GM23338 (cell line): ENCODE results near the gene ARHGEF39. TPM values are rescaled to one million over a fixed set of nuclear protein-coding genes. Genes with fewer than 3 reads are reported as not detected.

Source experiments
- ATAC-seq: fragments of 200-7000 bp; cut with Tn5 transposase; 3 replicates; pipeline ENCODE4 v1.9.1; 2020
- DNase-seq: peaks from one replicate; pipeline ENCODE4 v3.0.0-alpha.2; 2015; ENCODE audit warnings: low spot score
- H2AFZ ChIP-seq: fragments of 200-600 bp; sonication (generic); 2 replicates; pipeline ENCODE4 v1.8.0; 2016; ENCODE audit warnings: antibody characterized with exemption, mild to moderate bottlenecking, moderate library complexity
- H3F3A ChIP-seq: fragments of 200-600 bp; sonication (generic); replicated peaks from 2 replicates; pipeline ENCODE4 v1.8.0; 2017; ENCODE audit warnings: antibody characterized with exemption, mixed run types, low read depth
- H3K27ac ChIP-seq: fragments of 200-600 bp; sonication (generic); 2 replicates; pipeline ENCODE4 v1.6.1; 2016; ENCODE audit warnings: low read depth
- H3K27me3 ChIP-seq: fragments of 200-600 bp; sonication (generic); 2 replicates; pipeline ENCODE4 v1.8.0; 2016; ENCODE audit warnings: mild to moderate bottlenecking, mixed run types, moderate library complexity; ENCODE audit not compliant: insufficient read depth
- H3K36me3 ChIP-seq: fragments of 200-600 bp; sonication (generic); 2 replicates; pipeline ENCODE4 v1.8.0; 2016; ENCODE audit warnings: mild to moderate bottlenecking; ENCODE audit not compliant: insufficient read depth
- H3K4me1 ChIP-seq: fragments of 200-600 bp; sonication (generic); 2 replicates; pipeline ENCODE4 v1.8.0; 2016; ENCODE audit warnings: mild to moderate bottlenecking, moderate library complexity; ENCODE audit not compliant: insufficient read depth
- H3K4me2 ChIP-seq: fragments of 200-600 bp; sonication (generic); 2 replicates; pipeline ENCODE4 v1.7.1; 2017; ENCODE audit warnings: mixed run types
- H3K4me3 ChIP-seq: fragments of 200-600 bp; sonication (generic); 2 replicates; pipeline ENCODE4 v1.6.1; 2016; ENCODE audit warnings: mixed run types
- H3K79me2 ChIP-seq: fragments of 200-600 bp; sonication (generic); replicated peaks from 2 replicates; pipeline ENCODE4 v1.8.0; 2017; ENCODE audit warnings: mild to moderate bottlenecking; ENCODE audit not compliant: insufficient read depth
- H3K9me2 ChIP-seq: fragments of 200-600 bp; sonication (generic); 2 replicates; pipeline ENCODE4 v1.8.0; 2017; ENCODE audit not compliant: insufficient read depth
- H4K20me1 ChIP-seq: fragments of 200-600 bp; sonication (generic); replicated peaks from 2 replicates; pipeline ENCODE4 v1.8.0; 2017; ENCODE audit warnings: mild to moderate bottlenecking; ENCODE audit not compliant: insufficient read depth
- H3K27ac Mint-ChIP-seq: 2 replicates; pipeline ENCODE4 v1.8.0; 2020; ENCODE audit warnings: inconsistent platforms, mild to moderate bottlenecking, moderate library complexity, mixed read lengths
- H3K27me3 Mint-ChIP-seq: 3 replicates; pipeline ENCODE4 v1.8.0; 2022; ENCODE audit warnings: low read depth, mild to moderate bottlenecking, moderate library complexity, mixed read lengths, inconsistent platforms; ENCODE audit not compliant: insufficient read depth, poor library complexity
- H3K36me3 Mint-ChIP-seq: 3 replicates; pipeline ENCODE4 v1.8.0; 2021; ENCODE audit warnings: low read depth, mild to moderate bottlenecking, inconsistent platforms, moderate library complexity, mixed read lengths
- H3K4me1 Mint-ChIP-seq: 3 replicates; pipeline ENCODE4 v1.8.0; 2020; ENCODE audit warnings: mild to moderate bottlenecking, inconsistent platforms, mixed read lengths
- H3K4me3 Mint-ChIP-seq: 3 replicates; pipeline ENCODE4 v1.8.0; 2021; ENCODE audit warnings: moderate library complexity, mild to moderate bottlenecking, inconsistent platforms, mixed read lengths
- H3K9me3 Mint-ChIP-seq: 3 replicates; pipeline ENCODE4 v1.8.0; 2020; ENCODE audit warnings: moderate library complexity, mild to moderate bottlenecking, inconsistent platforms, mixed read lengths
- EZH2phosphoT487 ChIP-seq: fragments of 200-600 bp; sonication (generic); IDR thresholded peaks from one replicate; pipeline ENCODE4 v1.8.1; 2018; ENCODE audit warnings: antibody characterized with exemption; ENCODE audit not compliant: unreplicated experiment
- JUNB ChIP-seq: IDR thresholded peaks from one replicate; pipeline ENCODE4 v1.6.1; 2016; ENCODE audit warnings: antibody characterized with exemption; ENCODE audit not compliant: unreplicated experiment
- NANOG ChIP-seq: IDR thresholded peaks from 2 replicates; pipeline ENCODE4 v1.6.1; 2016; ENCODE audit warnings: antibody characterized with exemption, borderline replicate concordance
- POLR2AphosphoS5 ChIP-seq: IDR thresholded peaks from 2 replicates; pipeline ENCODE4 v1.6.1; 2016; ENCODE audit warnings: antibody characterized with exemption, low read depth
- polyA plus RNA-seq: library from polyadenylated mRNA; unstranded; fragments of >200 nt; fragmentation: Nextera tagmentation; extraction: Ambion mirVana; gene quantifications from 2 replicates; pipeline ENCODE4 v1.2.1, GENCODE V29; 2016
- total RNA-seq: library from RNA; depleted of rRNA; stranded (reverse); fragments of >200 nt; shearing (Covaris generic); gene quantifications from 2 replicates; pipeline ENCODE4 v1.2.3, GENCODE V29; 2014
- TF ChIP-seq, protein P1 (sequence below): IDR thresholded peaks from 2 replicates; pipeline ENCODE4 v1.6.1; 2016; ENCODE audit warnings: antibody characterized with exemption
- TF ChIP-seq, protein P2 (sequence below): IDR thresholded peaks from one replicate; pipeline ENCODE4 v1.6.1; 2018; ENCODE audit warnings: antibody characterized with exemption; ENCODE audit not compliant: unreplicated experiment
- TF ChIP-seq, protein P3 (sequence below): fragments of 250-450 bp; sonication (Bioruptor Pico); IDR thresholded peaks from 2 replicates; pipeline ENCODE4 v1.5.0; 2020; ENCODE audit warnings: mild to moderate bottlenecking, moderate library complexity

ARHGEF39 gene
- total and polyA plus RNA-seq, 2 experiments from 2014 or later, result 16.8 to 31.0 TPM

DNA sequence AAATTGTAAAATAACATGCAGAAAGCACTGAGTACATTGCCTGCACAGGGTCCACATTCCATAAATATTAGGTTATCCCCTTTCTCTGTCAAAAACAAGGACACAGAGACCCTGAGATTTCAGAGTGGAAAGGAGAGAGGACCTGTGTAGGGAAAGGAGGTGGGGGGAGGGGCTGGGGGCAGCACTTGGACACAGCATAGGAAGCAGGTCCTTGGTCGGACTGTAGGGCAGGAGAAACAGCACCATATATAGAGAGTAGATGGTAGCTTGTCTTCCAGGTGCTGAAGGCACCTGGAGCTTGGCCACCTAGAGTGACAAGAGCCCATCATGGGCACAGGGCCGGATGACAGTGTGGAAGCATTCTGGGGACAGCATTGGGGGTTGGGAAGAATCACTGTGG lies 22.3 kb upstream of the ARHGEF39 start:
- H3K4me1 ChIP-seq, result peaks cover 17% of the 10 kb centered on the region; the same call in 1 of the 2 replicates
- peaks cover 65% of the 10 kb centered on the region for H3K36me3 Mint-ChIP-seq
- H3K36me3 ChIP-seq, result peaks cover 26% of the 10 kb centered on the region
- H3K4me1 Mint-ChIP-seq, result peaks cover 33% of the 10 kb centered on the region
- no peaks in the 10 kb centered on the region for H3K27me3 ChIP-seq
- no peak overlapping the region; the same call in 1 of the 2 replicates for H3K4me2 ChIP-seq
- no peak overlapping the region for H2AFZ ChIP-seq
- H3K79me2 ChIP-seq, result peaks cover 22% of the 10 kb centered on the region
- H3K27ac ChIP-seq, result no peak overlapping the region
- no peak for DNase-seq
- no peak for ATAC-seq
- no peaks in the 10 kb centered on the region; the same call in 1 of the 3 replicates for H3K9me3 Mint-ChIP-seq
- peaks cover 3% of the 10 kb centered on the region for H3K27me3 Mint-ChIP-seq
- TF ChIP-seq, protein P1, sequence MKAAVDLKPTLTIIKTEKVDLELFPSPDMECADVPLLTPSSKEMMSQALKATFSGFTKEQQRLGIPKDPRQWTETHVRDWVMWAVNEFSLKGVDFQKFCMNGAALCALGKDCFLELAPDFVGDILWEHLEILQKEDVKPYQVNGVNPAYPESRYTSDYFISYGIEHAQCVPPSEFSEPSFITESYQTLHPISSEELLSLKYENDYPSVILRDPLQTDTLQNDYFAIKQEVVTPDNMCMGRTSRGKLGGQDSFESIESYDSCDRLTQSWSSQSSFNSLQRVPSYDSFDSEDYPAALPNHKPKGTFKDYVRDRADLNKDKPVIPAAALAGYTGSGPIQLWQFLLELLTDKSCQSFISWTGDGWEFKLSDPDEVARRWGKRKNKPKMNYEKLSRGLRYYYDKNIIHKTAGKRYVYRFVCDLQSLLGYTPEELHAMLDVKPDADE, result no peak
- TF ChIP-seq, protein P2, sequence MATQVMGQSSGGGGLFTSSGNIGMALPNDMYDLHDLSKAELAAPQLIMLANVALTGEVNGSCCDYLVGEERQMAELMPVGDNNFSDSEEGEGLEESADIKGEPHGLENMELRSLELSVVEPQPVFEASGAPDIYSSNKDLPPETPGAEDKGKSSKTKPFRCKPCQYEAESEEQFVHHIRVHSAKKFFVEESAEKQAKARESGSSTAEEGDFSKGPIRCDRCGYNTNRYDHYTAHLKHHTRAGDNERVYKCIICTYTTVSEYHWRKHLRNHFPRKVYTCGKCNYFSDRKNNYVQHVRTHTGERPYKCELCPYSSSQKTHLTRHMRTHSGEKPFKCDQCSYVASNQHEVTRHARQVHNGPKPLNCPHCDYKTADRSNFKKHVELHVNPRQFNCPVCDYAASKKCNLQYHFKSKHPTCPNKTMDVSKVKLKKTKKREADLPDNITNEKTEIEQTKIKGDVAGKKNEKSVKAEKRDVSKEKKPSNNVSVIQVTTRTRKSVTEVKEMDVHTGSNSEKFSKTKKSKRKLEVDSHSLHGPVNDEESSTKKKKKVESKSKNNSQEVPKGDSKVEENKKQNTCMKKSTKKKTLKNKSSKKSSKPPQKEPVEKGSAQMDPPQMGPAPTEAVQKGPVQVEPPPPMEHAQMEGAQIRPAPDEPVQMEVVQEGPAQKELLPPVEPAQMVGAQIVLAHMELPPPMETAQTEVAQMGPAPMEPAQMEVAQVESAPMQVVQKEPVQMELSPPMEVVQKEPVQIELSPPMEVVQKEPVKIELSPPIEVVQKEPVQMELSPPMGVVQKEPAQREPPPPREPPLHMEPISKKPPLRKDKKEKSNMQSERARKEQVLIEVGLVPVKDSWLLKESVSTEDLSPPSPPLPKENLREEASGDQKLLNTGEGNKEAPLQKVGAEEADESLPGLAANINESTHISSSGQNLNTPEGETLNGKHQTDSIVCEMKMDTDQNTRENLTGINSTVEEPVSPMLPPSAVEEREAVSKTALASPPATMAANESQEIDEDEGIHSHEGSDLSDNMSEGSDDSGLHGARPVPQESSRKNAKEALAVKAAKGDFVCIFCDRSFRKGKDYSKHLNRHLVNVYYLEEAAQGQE, result no peak
- no peak for TF ChIP-seq NANOG
- no peak for TF ChIP-seq POLR2AphosphoS5
- no peak for TF ChIP-seq EZH2phosphoT487
- H3K4me3 ChIP-seq, result no peak overlapping the region
- peaks cover 10% of the 10 kb centered on the region; the same call in 1 of the 2 replicates for H3F3A ChIP-seq
- H3K27ac Mint-ChIP-seq, result no peak overlapping the region; the same call in 1 of the 2 replicates
- peaks cover 6% of the 10 kb centered on the region; the same call in 1 of the 2 replicates for H4K20me1 ChIP-seq
- H3K4me3 Mint-ChIP-seq, result peak overlapping the region; percentile 38
- H3K9me2 ChIP-seq, result no peaks in the 10 kb centered on the region

DNA sequence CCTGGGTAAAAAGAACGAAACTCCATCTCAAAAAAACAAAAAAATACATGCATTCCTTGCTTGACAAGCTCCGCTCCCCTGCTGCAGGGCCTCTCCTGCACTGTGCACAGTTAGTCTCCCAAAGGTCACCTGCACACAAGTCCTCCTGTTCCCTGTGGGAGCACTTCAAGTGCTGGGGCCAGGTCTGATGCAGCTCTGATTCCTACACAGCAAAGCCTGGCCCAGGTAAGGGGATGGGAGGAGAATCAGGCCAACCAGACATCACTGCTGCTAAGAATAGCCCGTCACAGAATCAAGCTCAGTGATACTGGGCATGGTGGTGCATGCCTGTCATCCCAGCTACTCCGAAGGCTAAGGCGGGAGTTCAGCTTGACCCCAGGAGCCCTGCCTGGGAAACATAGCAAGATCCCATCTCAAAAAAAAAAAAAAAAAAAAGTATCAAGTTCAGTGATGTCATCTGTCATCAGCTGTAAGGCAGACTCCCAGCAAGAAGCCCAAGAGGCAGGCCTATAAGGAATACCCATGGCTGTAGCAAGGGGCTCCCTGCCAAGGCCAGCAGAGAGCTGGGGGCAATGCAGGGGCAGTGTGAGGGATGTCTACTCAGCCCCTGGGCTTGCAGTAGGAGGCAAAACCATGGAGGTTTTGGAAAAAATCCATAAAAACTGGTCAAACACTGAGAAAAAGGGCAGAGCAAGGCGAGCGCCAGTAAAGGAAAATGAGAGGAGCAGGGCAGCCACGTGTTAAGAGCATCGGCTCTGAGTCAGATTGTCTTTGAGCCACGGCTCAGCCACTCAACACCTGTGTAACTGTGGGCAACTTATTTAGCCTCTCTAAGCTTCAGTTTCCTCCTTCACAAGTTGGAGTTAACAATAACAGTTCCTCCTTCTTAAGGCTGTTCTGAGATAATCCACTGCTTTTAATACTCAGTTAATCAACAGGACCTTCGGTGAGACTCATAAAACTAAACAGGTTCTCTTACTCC lies 21.5 kb upstream of the ARHGEF39 start:
- H4K20me1 ChIP-seq, result peaks cover 6% of the 10 kb centered on the region
- peaks cover 26% of the 10 kb centered on the region for H3K36me3 ChIP-seq
- DNase-seq (no peak), ATAC-seq (no peak)
- Mint-ChIP-seq H3K27me3 (peaks cover 6% of the 10 kb centered on the region), H3K4me3 (no peak overlapping the region), H3K4me1 (peaks cover 31% of the 10 kb centered on the region), H3K27ac (no peak overlapping the region), H3K36me3 (peaks cover 71% of the 10 kb centered on the region), H3K9me3 (no peaks in the 10 kb centered on the region; the same call in 2 of the 3 replicates)
- no peaks in the 10 kb centered on the region for H3K9me2 ChIP-seq
- no peak overlapping the region for H3K4me2 ChIP-seq
- H3F3A ChIP-seq, result peaks cover 14% of the 10 kb centered on the region
- no peaks in the 10 kb centered on the region for H3K27me3 ChIP-seq
- no peak overlapping the region for H3K27ac ChIP-seq
- peaks cover 22% of the 10 kb centered on the region for H3K79me2 ChIP-seq
- no peak overlapping the region for H3K4me3 ChIP-seq
- peaks cover 17% of the 10 kb centered on the region; the same call in 1 of the 2 replicates for H3K4me1 ChIP-seq
- H2AFZ ChIP-seq, result no peak overlapping the region
- TF ChIP-seq, protein P1, result no peak
- TF ChIP-seq POLR2AphosphoS5, result no peak
- TF ChIP-seq JUNB, result no peak
- TF ChIP-seq, protein P3, sequence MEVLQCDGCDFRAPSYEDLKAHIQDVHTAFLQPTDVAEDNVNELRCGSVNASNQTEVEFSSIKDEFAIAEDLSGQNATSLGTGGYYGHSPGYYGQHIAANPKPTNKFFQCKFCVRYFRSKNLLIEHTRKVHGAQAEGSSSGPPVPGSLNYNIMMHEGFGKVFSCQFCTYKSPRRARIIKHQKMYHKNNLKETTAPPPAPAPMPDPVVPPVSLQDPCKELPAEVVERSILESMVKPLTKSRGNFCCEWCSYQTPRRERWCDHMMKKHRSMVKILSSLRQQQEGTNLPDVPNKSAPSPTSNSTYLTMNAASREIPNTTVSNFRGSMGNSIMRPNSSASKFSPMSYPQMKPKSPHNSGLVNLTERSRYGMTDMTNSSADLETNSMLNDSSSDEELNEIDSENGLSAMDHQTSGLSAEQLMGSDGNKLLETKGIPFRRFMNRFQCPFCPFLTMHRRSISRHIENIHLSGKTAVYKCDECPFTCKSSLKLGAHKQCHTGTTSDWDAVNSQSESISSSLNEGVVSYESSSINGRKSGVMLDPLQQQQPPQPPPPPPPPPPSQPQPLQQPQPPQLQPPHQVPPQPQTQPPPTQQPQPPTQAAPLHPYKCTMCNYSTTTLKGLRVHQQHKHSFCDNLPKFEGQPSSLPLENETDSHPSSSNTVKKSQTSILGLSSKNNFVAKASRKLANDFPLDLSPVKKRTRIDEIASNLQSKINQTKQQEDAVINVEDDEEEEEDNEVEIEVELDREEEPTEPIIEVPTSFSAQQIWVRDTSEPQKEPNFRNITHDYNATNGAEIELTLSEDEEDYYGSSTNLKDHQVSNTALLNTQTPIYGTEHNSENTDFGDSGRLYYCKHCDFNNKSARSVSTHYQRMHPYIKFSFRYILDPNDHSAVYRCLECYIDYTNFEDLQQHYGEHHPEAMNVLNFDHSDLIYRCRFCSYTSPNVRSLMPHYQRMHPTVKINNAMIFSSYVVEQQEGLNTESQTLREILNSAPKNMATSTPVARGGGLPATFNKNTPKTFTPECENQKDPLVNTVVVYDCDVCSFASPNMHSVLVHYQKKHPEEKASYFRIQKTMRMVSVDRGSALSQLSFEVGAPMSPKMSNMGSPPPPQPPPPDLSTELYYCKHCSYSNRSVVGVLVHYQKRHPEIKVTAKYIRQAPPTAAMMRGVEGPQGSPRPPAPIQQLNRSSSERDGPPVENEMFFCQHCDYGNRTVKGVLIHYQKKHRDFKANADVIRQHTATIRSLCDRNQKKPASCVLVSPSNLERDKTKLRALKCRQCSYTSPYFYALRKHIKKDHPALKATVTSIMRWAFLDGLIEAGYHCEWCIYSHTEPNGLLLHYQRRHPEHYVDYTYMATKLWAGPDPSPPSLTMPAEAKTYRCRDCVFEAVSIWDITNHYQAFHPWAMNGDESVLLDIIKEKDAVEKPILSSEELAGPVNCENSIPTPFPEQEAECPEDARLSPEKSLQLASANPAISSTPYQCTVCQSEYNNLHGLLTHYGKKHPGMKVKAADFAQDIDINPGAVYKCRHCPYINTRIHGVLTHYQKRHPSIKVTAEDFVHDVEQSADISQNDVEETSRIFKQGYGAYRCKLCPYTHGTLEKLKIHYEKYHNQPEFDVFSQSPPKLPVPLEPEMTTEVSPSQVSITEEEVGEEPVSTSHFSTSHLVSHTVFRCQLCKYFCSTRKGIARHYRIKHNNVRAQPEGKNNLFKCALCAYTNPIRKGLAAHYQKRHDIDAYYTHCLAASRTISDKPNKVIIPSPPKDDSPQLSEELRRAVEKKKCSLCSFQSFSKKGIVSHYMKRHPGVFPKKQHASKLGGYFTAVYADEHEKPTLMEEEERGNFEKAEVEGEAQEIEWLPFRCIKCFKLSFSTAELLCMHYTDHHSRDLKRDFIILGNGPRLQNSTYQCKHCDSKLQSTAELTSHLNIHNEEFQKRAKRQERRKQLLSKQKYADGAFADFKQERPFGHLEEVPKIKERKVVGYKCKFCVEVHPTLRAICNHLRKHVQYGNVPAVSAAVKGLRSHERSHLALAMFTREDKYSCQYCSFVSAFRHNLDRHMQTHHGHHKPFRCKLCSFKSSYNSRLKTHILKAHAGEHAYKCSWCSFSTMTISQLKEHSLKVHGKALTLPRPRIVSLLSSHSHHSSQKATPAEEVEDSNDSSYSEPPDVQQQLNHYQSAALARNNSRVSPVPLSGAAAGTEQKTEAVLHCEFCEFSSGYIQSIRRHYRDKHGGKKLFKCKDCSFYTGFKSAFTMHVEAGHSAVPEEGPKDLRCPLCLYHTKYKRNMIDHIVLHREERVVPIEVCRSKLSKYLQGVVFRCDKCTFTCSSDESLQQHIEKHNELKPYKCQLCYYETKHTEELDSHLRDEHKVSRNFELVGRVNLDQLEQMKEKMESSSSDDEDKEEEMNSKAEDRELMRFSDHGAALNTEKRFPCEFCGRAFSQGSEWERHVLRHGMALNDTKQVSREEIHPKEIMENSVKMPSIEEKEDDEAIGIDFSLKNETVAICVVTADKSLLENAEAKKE (CRISPR knock-in tag), result no peak
